HCT116 (cell line): Measurements from ENCODE around the gene GNG13. TPM values are rescaled to one million over a fixed set of nuclear protein-coding genes. Genes with fewer than 3 reads are reported as not detected.

Experiments
- ATAC-seq: fragments of 200-7000 bp; cut with Tn5 transposase; 2 replicates; pipeline ENCODE4 v1.9.1; 2020; ENCODE audit warnings: mild to moderate bottlenecking, moderate library complexity
- BruUV-seq: library from RNA; stranded (reverse); fragments of 400-500 nt; replicated peaks from 2 replicates; lab custom pipeline; 2021; lab: Mats Ljungman, UMichigan
- CTCF ChIA-PET: fragments of 300-600 bp; sonication (Branson Sonifier 250); formaldehyde crosslinking; loops from one replicate; lab custom pipeline; 2021; ENCODE audit warnings: antibody characterized with exemption; lab: Charles Lee
- POLR2A ChIA-PET: fragments of 300-600, 350-600 bp; sonication (Branson Sonifier 250); formaldehyde crosslinking; loops from one replicate; lab custom pipeline; 2021; ENCODE audit warnings: antibody characterized with exemption; lab: Charles Lee
- RAD21 ChIA-PET, 2 experiments: fragments of 300-600 bp; sonication (Branson Sonifier 250); formaldehyde crosslinking; loops; one replicate each; lab custom pipeline; 2023; ENCODE audit warnings: low total read pairs in 2 of 2; ENCODE audit not compliant: uncharacterized antibody in 2 of 2, unreplicated experiment in 2 of 2, low non-redundant PET in 1 of 2; lab: Charles Lee
- DNase-seq: peaks from one replicate; pipeline ENCODE4 v3.0.0-alpha.2; 2010; ENCODE audit warnings: low read depth, low spot score
- H2AFZ ChIP-seq: fragments of 200-600 bp; shearing (Covaris generic), sonication (generic); 2 replicates; pipeline ENCODE4 v1.6.1; 2017; ENCODE audit warnings: low read depth, mixed run types, mixed read lengths, antibody characterized with exemption, low read length; ENCODE audit not compliant: poor library complexity, severe bottlenecking
- H3K27ac ChIP-seq: 2 replicates; pipeline ENCODE4 v1.5.1; 2012; ENCODE audit warnings: low read depth, low read length
- H3K27me3 ChIP-seq: fragments of 200-600 bp; sonication (generic); 2 replicates; pipeline ENCODE4 v1.6.1; 2016; ENCODE audit warnings: mixed run types, low read length, mixed read lengths; ENCODE audit not compliant: insufficient read depth
- H3K36me3 ChIP-seq, 2 experiments: fragments of 200-500 bp in 1 of 2; fragments of 200-600 bp in 1 of 2; sonication (Bioruptor generic) in 1 of 2; sonication (generic) in 1 of 2; 2 replicates each; pipeline versions ENCODE4 v1.5.1 to v1.6.1; 2014 to 2016; ENCODE audit warnings: low read length in 2 of 2, inconsistent platforms in 1 of 2, mixed read lengths in 1 of 2, mixed run types in 1 of 2; ENCODE audit not compliant: insufficient read depth in 2 of 2, control insufficient read depth in 1 of 2
- H3K4me1 ChIP-seq, 2 experiments: fragments of 200-600 bp in 1 of 2; sonication (generic) in 1 of 2; 2 replicates each; pipeline versions ENCODE4 v1.5.1 to v1.6.1; 2012 to 2017; ENCODE audit warnings: low read length in 2 of 2, inconsistent platforms in 1 of 2, mild to moderate bottlenecking in 1 of 2, mixed read lengths in 1 of 2, mixed run types in 1 of 2, moderate library complexity in 1 of 2; ENCODE audit not compliant: insufficient read depth in 2 of 2, control insufficient read depth in 1 of 2
- H3K4me2 ChIP-seq: fragments of 200-600 bp; sonication (generic); 2 replicates; pipeline ENCODE4 v1.6.1; 2017; ENCODE audit warnings: mixed run types, low read length, mixed read lengths
- H3K4me3 ChIP-seq, 2 experiments: fragments of 200-600 bp in 1 of 2; sonication (generic) in 1 of 2; replicated peaks in 1 of 2; 2 replicates each; pipeline ENCODE4 v1.5.1; 2011 to 2016; ENCODE audit warnings: low read length in 2 of 2, control low read depth in 1 of 2, low read depth in 1 of 2, mild to moderate bottlenecking in 1 of 2, mixed read lengths in 1 of 2, mixed run types in 1 of 2
- H3K79me2 ChIP-seq: fragments of 200-600 bp; sonication (generic); 2 replicates; pipeline ENCODE4 v1.6.1; 2017; ENCODE audit warnings: mild to moderate bottlenecking, mixed run types, low read length, moderate library complexity, mixed read lengths; ENCODE audit not compliant: insufficient read depth
- H3K9ac ChIP-seq: fragments of 200-600 bp; sonication (generic); 2 replicates; pipeline ENCODE4 v1.6.1; 2016; ENCODE audit warnings: low read length, mixed read lengths
- H3K9me2 ChIP-seq: fragments of 200-600 bp; sonication (generic), shearing (Covaris generic); 2 replicates; pipeline ENCODE4 v1.6.1; 2017; ENCODE audit warnings: mixed run types, mild to moderate bottlenecking, moderate library complexity; ENCODE audit not compliant: insufficient read depth
- H3K9me3 ChIP-seq, 2 experiments: fragments of 200-500 bp in 1 of 2; fragments of 200-600 bp in 1 of 2; sonication (Bioruptor generic) in 1 of 2; sonication (generic) in 1 of 2; 2 replicates each; pipeline ENCODE4 v1.6.1; 2014 to 2017; ENCODE audit warnings: low read length in 2 of 2, mixed read lengths in 2 of 2, inconsistent platforms in 1 of 2, low read depth in 1 of 2, mild to moderate bottlenecking in 1 of 2, mixed run types in 1 of 2, moderate library complexity in 1 of 2; ENCODE audit not compliant: control insufficient read depth in 1 of 2, insufficient read depth in 1 of 2
- H4K20me1 ChIP-seq: fragments of 200-600 bp; sonication (generic), shearing (Covaris generic); 2 replicates; pipeline ENCODE4 v1.6.1; 2017; ENCODE audit warnings: mixed run types, mild to moderate bottlenecking, moderate library complexity; ENCODE audit not compliant: insufficient read depth
- ATF3 ChIP-seq: IDR thresholded peaks from 2 replicates; pipeline ENCODE4 v1.6.1; 2012
- CEBPB ChIP-seq: IDR thresholded peaks from 2 replicates; pipeline ENCODE4 v1.6.1; 2012; ENCODE audit warnings: low read depth
- ELF1 ChIP-seq: IDR thresholded peaks from 2 replicates; pipeline ENCODE4 v1.6.1; 2012; ENCODE audit warnings: low read depth, borderline replicate concordance
- FOSL1 ChIP-seq: IDR thresholded peaks from 2 replicates; pipeline ENCODE4 v1.6.1; 2012; ENCODE audit warnings: low read depth
- MAX ChIP-seq: IDR thresholded peaks from 2 replicates; pipeline ENCODE4 v1.6.1; 2012
- POLR2AphosphoS5 ChIP-seq: IDR thresholded peaks from 2 replicates; pipeline ENCODE4 v1.6.1; 2011; ENCODE audit warnings: mild to moderate bottlenecking, low read depth, low read length, moderate library complexity
- SIN3A ChIP-seq: IDR thresholded peaks from 2 replicates; pipeline ENCODE4 v1.6.1; 2012; ENCODE audit warnings: low read depth
- SRF ChIP-seq: IDR thresholded peaks from 2 replicates; pipeline ENCODE4 v1.6.1; 2012; ENCODE audit warnings: low read depth
- ZBTB33 ChIP-seq: IDR thresholded peaks from 2 replicates; pipeline ENCODE4 v1.6.1; 2011; ENCODE audit warnings: mild to moderate bottlenecking, low read length, moderate library complexity; ENCODE audit not compliant: insufficient replicate concordance; ENCODE audit errors: extremely low read depth
- ZNF274 ChIP-seq: fragments of 200-500 bp; sonication (Bioruptor generic); IDR thresholded peaks from 2 replicates; pipeline ENCODE4 v1.6.1; 2014; ENCODE audit warnings: mild to moderate bottlenecking, low read depth, low read length, inconsistent platforms
- intact Hi-C: fragments of 100-400 bp; cut with micrococcal nuclease; formaldehyde crosslinking; loops from 2 replicates; pipeline ENCODE4 v1.10.0; 2022
- total RNA-seq: library from RNA; stranded (reverse); gene quantifications from one replicate; pipeline ENCODE4 v1.2.1, GENCODE V29; 2021; ENCODE audit not compliant: unreplicated experiment

GNG13 gene
- total RNA-seq, 1 experiment from 2014 or later: not detected

- no peaks in the 10 kb centered on the region for H3K4me1 ChIP-seq
- no peak overlapping the region for H3K4me3 ChIP-seq
- H3K9me2 ChIP-seq: no peaks in the 10 kb centered on the region
- no peaks in the 10 kb centered on the region for H3K9me3 ChIP-seq
- H2AFZ ChIP-seq: no peak overlapping the region
- no peaks in the 10 kb centered on the region for H3K79me2 ChIP-seq
- RAD21 ChIA-PET: no interaction called here
- intact Hi-C loops: no loop called here
- no peaks in the 10 kb centered on the region for H3K36me3 ChIP-seq
- no TSS peak for BruUV-seq
- H4K20me1 ChIP-seq: no peaks in the 10 kb centered on the region
- POLR2A ChIA-PET: no interaction called here
- no peak for TF ChIP-seq POLR2AphosphoS5
- no peak for TF ChIP-seq SRF
- TF ChIP-seq FOSL1: no peak
- TF ChIP-seq ZNF274: no peak
- TF ChIP-seq SIN3A: no peak
- no peak for TF ChIP-seq ATF3
- TF ChIP-seq ELF1: no peak
- CTCF ChIA-PET: no interaction called here
- H3K27ac ChIP-seq: no peak overlapping the region
- no peak overlapping the region for H3K4me2 ChIP-seq
- no peak overlapping the region for H3K9ac ChIP-seq
- no peak for DNase-seq
- H3K27me3 ChIP-seq: no peaks in the 10 kb centered on the region
- 0 out of 2 replicates have a peak, but pooled peaks have one; percentile 20 for ATAC-seq
Observed at GRCh38 chr16:828891-829290, 28.4 kb upstream of the GNG13 start.

- Histone ChIP-seq H3K9ac (no peak overlapping the region), H3K9me3 (no peaks in the 10 kb centered on the region), H3K4me1 (no peaks in the 10 kb centered on the region), H2AFZ (no peak overlapping the region), H3K79me2 (no peaks in the 10 kb centered on the region), H3K27ac (no peak overlapping the region), H4K20me1 (no peaks in the 10 kb centered on the region), H3K4me3 (no peak overlapping the region), H3K4me2 (no peak overlapping the region), H3K27me3 (no peaks in the 10 kb centered on the region), H3K9me2 (no peaks in the 10 kb centered on the region), H3K36me3 (no peaks in the 10 kb centered on the region)
- POLR2A ChIA-PET: no interaction called here
- RAD21 ChIA-PET: no interaction called here
- intact Hi-C loops: no loop called here
- BruUV-seq: no TSS peak
- DNase-seq (no peak), ATAC-seq (no peak)
- TF ChIP-seq CEBPB (no peak), ZBTB33 (no peak), MAX (no peak), ZNF274 (no peak)
- CTCF ChIA-PET: no interaction called here
Observed at GRCh38 chr16:827513-827912, 27.0 kb upstream of the GNG13 start.
